Caco-2 (cell line): Measurements from ENCODE around the gene ME3. TPM values are rescaled to one million over a fixed set of nuclear protein-coding genes. Genes with fewer than 3 reads are reported as not detected.

ENCODE experiments used
- BruUV-seq: library from RNA; stranded (reverse); fragments of 400-500 nt; replicated peaks from 2 replicates; lab custom pipeline; 2021; lab: Mats Ljungman, UMichigan
- CTCF ChIA-PET: fragments of 300-600 bp; sonication (Branson Sonifier 250); formaldehyde crosslinking; loops from one replicate; lab custom pipeline; 2022; ENCODE audit warnings: antibody characterized with exemption; lab: Charles Lee
- POLR2A ChIA-PET: fragments of 300-600 bp; sonication (Branson Sonifier 250); formaldehyde crosslinking; loops from one replicate; lab custom pipeline; 2022; ENCODE audit warnings: antibody characterized with exemption; lab: Charles Lee
- DNase-seq, 2 experiments: peaks; one replicate each; pipeline versions ENCODE4 v3.0.0 to v3.0.0-alpha.2; 2020 to 2022
- H3K27me3 ChIP-seq: replicated peaks from 2 replicates; pipeline ENCODE4 v1.6.0; 2011; ENCODE audit warnings: low read length; ENCODE audit not compliant: control insufficient read depth, insufficient read depth
- H3K36me3 ChIP-seq: 2 replicates; pipeline ENCODE4 v1.5.1; 2011; ENCODE audit warnings: low read length; ENCODE audit not compliant: control insufficient read depth, insufficient read depth
- H3K4me1 ChIP-seq: fragments of 250-450 bp; sonication (Bioruptor Pico); 2 replicates; pipeline ENCODE4 v1.5.1; 2020; ENCODE audit warnings: mild to moderate bottlenecking
- H3K4me3 ChIP-seq: 2 replicates; pipeline ENCODE4 v1.5.1; 2011; ENCODE audit warnings: low read depth, mild to moderate bottlenecking, control low read depth, low read length
- H3K9me3 ChIP-seq: fragments of 250-450 bp; sonication (Bioruptor Pico); 2 replicates; pipeline ENCODE4 v1.5.1; 2020; ENCODE audit warnings: mild to moderate bottlenecking, moderate library complexity
- H3K27ac Mint-ChIP-seq: one replicate; pipeline ENCODE4 v1.8.0; 2022; ENCODE audit warnings: mixed read lengths; ENCODE audit not compliant: unreplicated experiment
- H3K27me3 Mint-ChIP-seq: one replicate; pipeline ENCODE4 v1.8.0; 2022; ENCODE audit warnings: mixed read lengths; ENCODE audit not compliant: insufficient read depth, unreplicated experiment
- H3K36me3 Mint-ChIP-seq: one replicate; pipeline ENCODE4 v1.8.0; 2022; ENCODE audit warnings: mild to moderate bottlenecking, mixed read lengths; ENCODE audit not compliant: insufficient read depth, unreplicated experiment
- H3K4me1 Mint-ChIP-seq: one replicate; pipeline ENCODE4 v1.8.0; 2022; ENCODE audit warnings: low read depth, mixed read lengths; ENCODE audit not compliant: unreplicated experiment
- H3K4me3 Mint-ChIP-seq: one replicate; pipeline ENCODE4 v1.8.0; 2022; ENCODE audit warnings: mild to moderate bottlenecking, moderate library complexity, mixed read lengths; ENCODE audit not compliant: unreplicated experiment
- H3K9me3 Mint-ChIP-seq: one replicate; pipeline ENCODE4 v1.8.0; 2022; ENCODE audit warnings: mixed read lengths; ENCODE audit not compliant: unreplicated experiment
- intact Hi-C: fragments of 100-400 bp; cut with micrococcal nuclease; formaldehyde crosslinking; loops from one replicate; pipeline ENCODE4 v1.10.0; 2022; ENCODE audit not compliant: unreplicated experiment
- total RNA-seq: library from RNA; stranded (reverse); gene quantifications from 2 replicates; pipeline ENCODE4 v1.2.3, GENCODE V29; 2022
- TF ChIP-seq, protein P1 (sequence below), 2 experiments: fragments of 200-600 bp in 1 of 2; IDR thresholded peaks; 1 replicate in 1 of 2; 2 replicates in 1 of 2; pipeline versions ENCODE4 v1.5.1 to v1.8.0; 2011 to 2022; ENCODE audit warnings: antibody characterized with exemption in 1 of 2, control low read depth in 1 of 2, inconsistent platforms in 1 of 2, low read depth in 1 of 2, low read length in 1 of 2, mild to moderate bottlenecking in 1 of 2, moderate library complexity in 1 of 2; ENCODE audit not compliant: insufficient read depth in 1 of 2, severe bottlenecking in 1 of 2, unreplicated experiment in 1 of 2

ME3 gene
- total RNA-seq, 1 experiment from 2014 or later: 32.8 TPM

DNA sequence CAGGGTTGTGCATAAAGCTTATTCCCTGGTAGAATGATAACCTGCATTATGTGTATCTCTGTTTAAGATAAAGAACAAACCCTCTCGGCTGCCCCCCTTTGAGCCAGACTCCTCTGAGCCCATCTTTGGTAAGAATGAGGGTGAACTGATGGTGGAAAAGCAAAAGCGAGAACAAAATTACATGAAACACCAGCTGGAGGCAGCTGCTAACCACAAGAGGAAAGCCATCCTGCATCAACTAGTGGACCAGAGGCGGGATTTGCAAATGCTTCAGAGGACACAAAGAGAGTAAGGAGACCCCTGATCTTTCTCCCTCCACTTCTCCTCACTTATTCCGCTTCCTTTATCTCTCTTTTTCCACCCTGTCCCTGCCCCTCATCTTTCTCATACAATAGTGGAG, 257.4 kb downstream of the ME3 start:
- H3K27me3 Mint-ChIP-seq: no peaks in the 10 kb centered on the region
- no peak overlapping the region for H3K4me3 Mint-ChIP-seq
- intact Hi-C loops: loop anchor here (2.0 to 5.0 kb wide), 3 partner anchors 113 to 818 kb away; partner anchors contain the start of genes CCDC83 and HIKESHI
- ChIA-PET CTCF (interaction anchor here (1.0 to 2.3 kb wide), 2 partner anchors 54 to 254 kb away, joined by 3 to 14 read pairs; no protein-coding TSS in a partner anchor), POLR2A (no interaction called here)
- peaks cover 9% of the 10 kb centered on the region for H3K4me1 Mint-ChIP-seq
- H3K27ac Mint-ChIP-seq: no peak overlapping the region
- no peaks in the 10 kb centered on the region for H3K9me3 Mint-ChIP-seq
- Histone ChIP-seq H3K36me3 (no peaks in the 10 kb centered on the region), H3K4me3 (no peak overlapping the region), H3K9me3 (no peaks in the 10 kb centered on the region), H3K4me1 (no peaks in the 10 kb centered on the region), H3K27me3 (no peaks in the 10 kb centered on the region)
- no TSS peak for BruUV-seq
- no peaks in the 10 kb centered on the region for H3K36me3 Mint-ChIP-seq
- TF ChIP-seq, protein P1, sequence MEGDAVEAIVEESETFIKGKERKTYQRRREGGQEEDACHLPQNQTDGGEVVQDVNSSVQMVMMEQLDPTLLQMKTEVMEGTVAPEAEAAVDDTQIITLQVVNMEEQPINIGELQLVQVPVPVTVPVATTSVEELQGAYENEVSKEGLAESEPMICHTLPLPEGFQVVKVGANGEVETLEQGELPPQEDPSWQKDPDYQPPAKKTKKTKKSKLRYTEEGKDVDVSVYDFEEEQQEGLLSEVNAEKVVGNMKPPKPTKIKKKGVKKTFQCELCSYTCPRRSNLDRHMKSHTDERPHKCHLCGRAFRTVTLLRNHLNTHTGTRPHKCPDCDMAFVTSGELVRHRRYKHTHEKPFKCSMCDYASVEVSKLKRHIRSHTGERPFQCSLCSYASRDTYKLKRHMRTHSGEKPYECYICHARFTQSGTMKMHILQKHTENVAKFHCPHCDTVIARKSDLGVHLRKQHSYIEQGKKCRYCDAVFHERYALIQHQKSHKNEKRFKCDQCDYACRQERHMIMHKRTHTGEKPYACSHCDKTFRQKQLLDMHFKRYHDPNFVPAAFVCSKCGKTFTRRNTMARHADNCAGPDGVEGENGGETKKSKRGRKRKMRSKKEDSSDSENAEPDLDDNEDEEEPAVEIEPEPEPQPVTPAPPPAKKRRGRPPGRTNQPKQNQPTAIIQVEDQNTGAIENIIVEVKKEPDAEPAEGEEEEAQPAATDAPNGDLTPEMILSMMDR (IDR thresholded peaks at IDR 0.05; ENCODE audit: insufficient read depth in 1 of 2, low read depth in 1 of 2, low read length in 1 of 2, severe bottlenecking in 1 of 2, unreplicated experiment in 1 of 2): no peak
- no peak for DNase-seq

DNA sequence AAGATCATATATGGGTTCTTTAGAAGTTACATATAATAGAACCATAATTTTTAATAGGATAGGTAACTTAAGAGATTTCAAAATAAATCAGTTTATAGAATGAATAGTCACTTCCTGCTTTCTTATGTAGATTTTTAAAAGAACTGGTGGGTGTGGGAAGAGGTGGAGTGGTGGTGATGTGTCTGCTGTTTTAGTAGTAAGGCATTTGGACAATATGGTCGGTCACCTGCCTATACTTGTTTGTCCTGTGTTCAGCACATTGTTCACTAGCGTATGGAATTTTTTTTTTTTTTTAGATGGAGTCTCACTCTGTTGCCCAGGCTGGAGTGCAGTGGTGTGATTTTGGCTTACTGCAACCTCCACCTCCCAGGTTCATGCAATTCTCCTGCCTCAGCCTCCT, 258.4 kb downstream of the ME3 start:
- no peaks in the 10 kb centered on the region for H3K27me3 ChIP-seq
- intact Hi-C loops: loop anchor here (2.0 kb wide), 1 partner anchor 559 kb away; the partner anchor contains the start of gene CCDC83
- no peaks in the 10 kb centered on the region for H3K9me3 Mint-ChIP-seq
- no peaks in the 10 kb centered on the region for H3K36me3 Mint-ChIP-seq
- H3K4me1 Mint-ChIP-seq: peaks cover 7% of the 10 kb centered on the region
- H3K4me3 Mint-ChIP-seq: no peak overlapping the region
- TF ChIP-seq, protein P1 (IDR thresholded peaks at IDR 0.05; ENCODE audit: insufficient read depth in 1 of 2, low read depth in 1 of 2, low read length in 1 of 2, severe bottlenecking in 1 of 2, unreplicated experiment in 1 of 2): no peak
- H3K27me3 Mint-ChIP-seq: no peaks in the 10 kb centered on the region
- ChIA-PET POLR2A (no interaction called here), CTCF (interaction anchor here (0.5 to 0.9 kb wide), 2 partner anchors 53 to 552 kb away, joined by 3 to 5 read pairs; no protein-coding TSS in a partner anchor)
- H3K36me3 ChIP-seq: no peaks in the 10 kb centered on the region
- no TSS peak for BruUV-seq
- H3K9me3 ChIP-seq: no peaks in the 10 kb centered on the region
- no peak overlapping the region for H3K27ac Mint-ChIP-seq
- DNase-seq: no peak
- H3K4me1 ChIP-seq: no peaks in the 10 kb centered on the region
- no peak overlapping the region for H3K4me3 ChIP-seq

DNA sequence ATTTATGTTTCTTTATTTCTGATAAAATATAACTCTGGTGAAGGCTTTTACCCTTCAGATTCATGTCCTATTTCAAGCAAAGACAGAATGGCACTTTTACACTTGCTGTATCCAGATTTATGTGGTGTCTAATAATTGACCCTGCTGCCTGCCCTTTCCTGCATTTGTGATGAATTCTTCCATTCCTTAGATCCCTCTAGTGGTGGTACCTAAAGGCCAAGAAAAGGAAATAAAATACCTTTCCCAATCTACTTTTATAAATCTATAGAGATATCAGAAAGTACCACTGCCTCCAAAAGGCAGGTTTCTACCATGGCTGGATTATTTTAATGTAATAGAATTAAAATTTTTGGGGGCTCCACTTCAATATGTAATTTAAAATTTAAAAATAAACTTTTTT, 263.6 kb downstream of the ME3 start:
- TF ChIP-seq, protein P1 (IDR thresholded peaks at IDR 0.05; ENCODE audit: insufficient read depth in 1 of 2, low read depth in 1 of 2, low read length in 1 of 2, severe bottlenecking in 1 of 2, unreplicated experiment in 1 of 2): peak; percentile 45 to 71
- H3K4me3 ChIP-seq: no peak overlapping the region
- no peak overlapping the region for H3K27ac Mint-ChIP-seq
- ChIA-PET POLR2A (interaction anchor here (0.6 kb wide), 1 partner anchor 629 kb away, joined by 4 read pairs; the partner anchor contains the start of gene TMEM135), CTCF (interaction anchor here (1.5 kb wide), 1 partner anchor 48 kb away, joined by 4 read pairs; no protein-coding TSS in a partner anchor)
- H3K4me1 Mint-ChIP-seq: no peaks in the 10 kb centered on the region
- H3K36me3 Mint-ChIP-seq: no peaks in the 10 kb centered on the region
- no peak for DNase-seq
- H3K27me3 Mint-ChIP-seq: no peaks in the 10 kb centered on the region
- intact Hi-C loops: loop anchor here (2.0 kb wide), 1 partner anchor 48 kb away; no protein-coding TSS in a partner anchor
- no peak overlapping the region for H3K4me3 Mint-ChIP-seq
- no peaks in the 10 kb centered on the region for H3K9me3 ChIP-seq
- H3K36me3 ChIP-seq: no peaks in the 10 kb centered on the region
- BruUV-seq: no TSS peak
- no peaks in the 10 kb centered on the region for H3K4me1 ChIP-seq
- H3K27me3 ChIP-seq: no peaks in the 10 kb centered on the region
- no peaks in the 10 kb centered on the region for H3K9me3 Mint-ChIP-seq
